ENCODE results near the gene MICA. TPM values are rescaled to one million over a fixed set of nuclear protein-coding genes. Genes with fewer than 3 reads are reported as not detected.
"Not testable (repeated sequence)": the region's sequence is repeated elsewhere in the genome, so short reads cannot be mapped to it uniquely, and the experiment has no call there.

Gene MICA
- polyA plus RNA-seq, 3 donors = 12.0 to 14.8 (median 14.3) TPM

- no peak overlapping the region for H3K27ac ChIP-seq (ENCODE audit: low read depth, low read length)
- 45 to 63% (median 57%) methylated on average over 9 of the region's 9 CpGs for WGBS, 3 donors
Observed at GRCh38 chr6:31378062-31378720, 25.2 kb upstream of the MICA start.

GRCh38 chr6:31378721-31379103, 24.7 kb upstream of the MICA start:
- WGBS, 3 donors = 59 to 72% (median 65%) methylated on average over 6 of the region's 6 CpGs
- H3K27ac ChIP-seq (ENCODE audit: low read depth, low read length) = no peak overlapping the region

- 36 to 61% (median 56%) methylated on average over 10 of the region's 10 CpGs for WGBS, 3 donors
- no peak overlapping the region for H3K27ac ChIP-seq (ENCODE audit: low read depth, low read length)
Observed at GRCh38 chr6:31379850-31380249, 23.5 kb upstream of the MICA start.

- no peak overlapping the region for H3K27ac ChIP-seq (ENCODE audit: low read depth, low read length)
- WGBS, 3 donors = 53 to 84% (median 82%) methylated on average over 3 to 4 of the region's 4 CpGs
Observed at GRCh38 chr6:31381666-31382065, 21.7 kb upstream of the MICA start.

- H3K27ac ChIP-seq (ENCODE audit: low read depth, low read length) = no peak overlapping the region
- 66 to 72% (median 69%) methylated on average over 5 of the region's 5 CpGs for WGBS, 3 donors
Observed at GRCh38 chr6:31383149-31383548, 20.2 kb upstream of the MICA start.

- 69 to 78% (median 76%) methylated on average over 3 of the region's 3 CpGs for WGBS, 3 donors
Observed at GRCh38 chr6:31385041-31385440, 18.4 kb upstream of the MICA start.

GRCh38 chr6:31386099-31386498, 17.3 kb upstream of the MICA start:
- no peak overlapping the region for H3K27ac ChIP-seq (ENCODE audit: low read depth, low read length)
- 60 to 77% (median 73%) methylated on average over 3 of the region's 3 CpGs for WGBS, 3 donors

More at GRCh38 chr6:31385041-31385440, 18.4 kb upstream of the MICA start:
- H3K27ac ChIP-seq (ENCODE audit: low read depth, low read length) = no peak overlapping the region

- no peak overlapping the region for H3K27ac ChIP-seq (ENCODE audit: low read depth, low read length)
- 72 to 92% (median 86%) methylated on average over 1 of the region's 1 CpG for WGBS, 3 donors
Observed at GRCh38 chr6:31386977-31387376, 16.4 kb upstream of the MICA start.

GRCh38 chr6:31388916-31389801, 14.2 kb upstream of the MICA start:
- WGBS, 3 donors = 62 to 93% (median 63%) methylated on average over 3 to 4 of the region's 13 CpGs
- H3K27ac ChIP-seq (ENCODE audit: low read depth, low read length) = not testable (repeated sequence)

- not testable (repeated sequence) for H3K27ac ChIP-seq (ENCODE audit: low read depth, low read length)
Observed at GRCh38 chr6:31389802-31390132, 13.6 kb upstream of the MICA start.

GRCh38 chr6:31393932-31394331, 9.5 kb upstream of the MICA start:
- no peak overlapping the region for H3K27ac ChIP-seq (ENCODE audit: low read depth, low read length)
- 71 to 91% (median 88%) methylated on average over 5 of the region's 5 CpGs for WGBS, 3 donors

GRCh38 chr6:31394381-31394780, 9.0 kb upstream of the MICA start:
- H3K27ac ChIP-seq (ENCODE audit: low read depth, low read length) = no peak overlapping the region
- WGBS, 3 donors = 66 to 80% (median 66%) methylated on average over 4 of the region's 4 CpGs

GRCh38 chr6:31395832-31396231, 7.6 kb upstream of the MICA start:
- H3K27ac ChIP-seq (ENCODE audit: low read depth, low read length) = no peak overlapping the region
- 67 to 88% (median 75%) methylated on average over 6 to 7 of the region's 7 CpGs for WGBS, 3 donors

- H3K27ac ChIP-seq (ENCODE audit: low read depth, low read length) = no peak overlapping the region
- WGBS, 3 donors = 41 to 43% (median 42%) methylated on average over 11 of the region's 11 CpGs
Observed at GRCh38 chr6:31396422-31397152, 6.8 kb upstream of the MICA start.

GRCh38 chr6:31397153-31397499, 6.3 kb upstream of the MICA start:
- not testable (repeated sequence) for H3K27ac ChIP-seq (ENCODE audit: low read depth, low read length)
- 12 to 32% (median 20%) methylated on average over 8 of the region's 8 CpGs for WGBS, 3 donors

GRCh38 chr6:31397901-31398525, 5.4 kb upstream of the MICA start:
- 70 to 88% (median 79%) methylated on average over 10 of the region's 10 CpGs for WGBS, 3 donors
- H3K27ac ChIP-seq (ENCODE audit: low read depth, low read length) = no peak overlapping the region

GRCh38 chr6:31399589-31400466, 3.6 kb upstream of the MICA start:
- peak overlapping the region; percentile 90 for H3K27ac ChIP-seq (ENCODE audit: low read depth, low read length)
- 0 to 1% (median 1%) methylated on average over 57 of the region's 57 CpGs for WGBS, 3 donors

Measured in adipose tissue (tissue), 3 donors.